ENCODE measurements around the gene DMBX1. TPM values are rescaled to one million over a fixed set of nuclear protein-coding genes. Genes with fewer than 3 reads are reported as not detected.

The DMBX1 gene
- total and polyA plus RNA-seq, 2 donors (not counting 1 experiment from before 2014, with no cell fraction given), result not detected

- H3K9ac ChIP-seq (ENCODE audit: low read length), result peak overlapping the region; percentile 53
- WGBS (ENCODE audit: insufficient coverage), result 15% methylated on average over 18 of the region's 25 CpGs
- intact Hi-C loops (cut with micrococcal nuclease), result loop anchor here (1.0 kb wide), 1 partner anchor 86 kb away; no protein-coding TSS in a partner anchor
- peaks cover 6 to 12% of the 10 kb centered on the region in 2 donors for H3K4me1 ChIP-seq (ENCODE audit: control insufficient read depth in 2 of 2, insufficient read depth in 2 of 2, low read length in 2 of 2)
- H3K4me2 ChIP-seq (replicated peaks; ENCODE audit: low read depth, low read length, poor library complexity, severe bottlenecking), result peak overlapping the region; percentile 77
- DNase-seq, result peak; percentile 69
- CTCF ChIA-PET, result interaction anchor here (0.7 to 1.6 kb wide), 8 partner anchors 9 to 92 kb away, joined by 3 to 5 read pairs (median 3); no protein-coding TSS in a partner anchor
- TF ChIP-seq EZH2 (IDR thresholded peaks at IDR 0.05; ENCODE audit: borderline replicate concordance, insufficient read depth, low read depth, low read length, poor library complexity, severe bottlenecking) (no peak), CTCF (IDR thresholded peaks at IDR 0.05) (peak; percentile 96)
- no peaks in the 10 kb centered on the region for H3K79me2 ChIP-seq (ENCODE audit: control insufficient read depth, insufficient read depth, low read length)
- no peak overlapping the region for H3K27ac ChIP-seq (ENCODE audit: low read length in 2 of 2)
- H4K20me1 ChIP-seq (ENCODE audit: control insufficient read depth, insufficient read depth, low read length, poor library complexity, severe bottlenecking), result no peaks in the 10 kb centered on the region
- H3K4me3 ChIP-seq (ENCODE audit: control extremely low read depth in 1 of 5, extremely low read depth in 1 of 5, insufficient read depth in 1 of 5, low read depth in 2 of 5, low read length in 4 of 5), result peak overlapping the region in 4 of 5 experiments; percentile 11 to 63 (median 34)
- H3K27me3 ChIP-seq (replicated peaks in 1 of 4; ENCODE audit: control extremely low read depth in 1 of 4, control insufficient read depth in 3 of 4, insufficient read depth in 4 of 4, low read length in 3 of 4), result peaks cover 0 to 33% (median 14%) of the 10 kb centered on the region in 4 experiments
- H3K4me1 Mint-ChIP-seq, result peaks cover 16% of the 10 kb centered on the region
- ATAC-seq (ENCODE audit: low read depth), result peak; percentile 74
- H3K9me3 Mint-ChIP-seq (ENCODE audit: insufficient read depth), result no peaks in the 10 kb centered on the region
- H3K36me3 ChIP-seq (replicated peaks in 1 of 2; ENCODE audit: control extremely low read depth in 1 of 2, control insufficient read depth in 1 of 2, extremely low read depth in 1 of 2, insufficient read depth in 2 of 2, low read length in 1 of 2), result no peaks in the 10 kb centered on the region
- H2AFZ ChIP-seq (ENCODE audit: insufficient read depth, low read depth, low read length, poor library complexity, severe bottlenecking), result peak overlapping the region; percentile 80
- H3K27me3 Mint-ChIP-seq, result peaks cover 34% of the 10 kb centered on the region
- H3K4me3 Mint-ChIP-seq, result peak overlapping the region; percentile 85
- POLR2A ChIA-PET, result no interaction called here
- no peaks in the 10 kb centered on the region for H3K9me3 ChIP-seq (ENCODE audit: control extremely low read depth in 1 of 3, control insufficient read depth in 2 of 3, insufficient read depth in 1 of 3, low read length in 2 of 3)
- no peak overlapping the region for H3K27ac Mint-ChIP-seq
Observed at GRCh38 chr1:46442317-46443161, 47.1 kb upstream of the DMBX1 start.

- H3K79me2 ChIP-seq (ENCODE audit: control insufficient read depth, insufficient read depth, low read length), result no peaks in the 10 kb centered on the region
- no peak overlapping the region for H3K27ac ChIP-seq (ENCODE audit: low read length in 2 of 2)
- no peak overlapping the region for H2AFZ ChIP-seq (ENCODE audit: insufficient read depth, low read depth, low read length, poor library complexity, severe bottlenecking)
- H3K9me3 ChIP-seq (ENCODE audit: control extremely low read depth in 1 of 3, control insufficient read depth in 2 of 3, insufficient read depth in 1 of 3, low read length in 2 of 3), result no peaks in the 10 kb centered on the region
- no peaks in the 10 kb centered on the region for H3K36me3 ChIP-seq (replicated peaks in 1 of 2; ENCODE audit: control extremely low read depth in 1 of 2, control insufficient read depth in 1 of 2, extremely low read depth in 1 of 2, insufficient read depth in 2 of 2, low read length in 1 of 2)
- no peak overlapping the region for H3K4me3 ChIP-seq (ENCODE audit: control extremely low read depth in 1 of 5, extremely low read depth in 1 of 5, insufficient read depth in 1 of 5, low read depth in 2 of 5, low read length in 4 of 5)
- no peak overlapping the region for H3K4me2 ChIP-seq (replicated peaks; ENCODE audit: low read depth, low read length, poor library complexity, severe bottlenecking)
- Mint-ChIP-seq H3K4me1 (peaks cover 24% of the 10 kb centered on the region), H3K9me3 (ENCODE audit: insufficient read depth) (no peaks in the 10 kb centered on the region), H3K27me3 (peaks cover 40% of the 10 kb centered on the region), H3K4me3 (no peak overlapping the region), H3K27ac (no peak overlapping the region)
- WGBS (ENCODE audit: insufficient coverage), result 92% methylated on average over 2 of the region's 3 CpGs
- H3K4me1 ChIP-seq (ENCODE audit: control insufficient read depth in 2 of 2, insufficient read depth in 2 of 2, low read length in 2 of 2), result peaks cover 13 to 19% of the 10 kb centered on the region in 2 donors
- ChIA-PET POLR2A (no interaction called here), CTCF (interaction anchor here (0.8 to 4.9 kb wide), 5 partner anchors 11 to 280 kb away, joined by 3 to 122 read pairs (median 4); no protein-coding TSS in a partner anchor)
- DNase-seq (no peak), ATAC-seq (ENCODE audit: low read depth) (no peak)
- H3K9ac ChIP-seq (ENCODE audit: low read length), result no peak overlapping the region
- no peaks in the 10 kb centered on the region for H4K20me1 ChIP-seq (ENCODE audit: control insufficient read depth, insufficient read depth, low read length, poor library complexity, severe bottlenecking)
- intact Hi-C loops (cut with micrococcal nuclease), result no loop called here
- no peak for TF ChIP-seq CTCF (IDR thresholded peaks at IDR 0.05)
- TF ChIP-seq EZH2 (IDR thresholded peaks at IDR 0.05; ENCODE audit: borderline replicate concordance, insufficient read depth, low read depth, low read length, poor library complexity, severe bottlenecking), result no peak
- H3K27me3 ChIP-seq (replicated peaks in 1 of 4; ENCODE audit: control extremely low read depth in 1 of 4, control insufficient read depth in 3 of 4, insufficient read depth in 4 of 4, low read length in 3 of 4), result peaks cover 0 to 50% (median 21%) of the 10 kb centered on the region in 4 experiments
Observed at GRCh38 chr1:46444466-46444865, 45.2 kb upstream of the DMBX1 start.
